Smooth muscle cell (in vitro differentiated cells): ENCODE measurements around the gene TMEM219. TPM values are rescaled to one million over a fixed set of nuclear protein-coding genes. Genes with fewer than 3 reads are reported as not detected.

Experiments
- DNase-seq: peaks from one replicate; lab custom pipeline; 2025; ENCODE audit not compliant: unreplicated experiment; lab: John Stamatoyannopoulos, UW
- H2AFZ ChIP-seq: fragments of 200-600 bp; sonication (generic); 2 replicates; pipeline ENCODE4 v1.6.0; 2016; ENCODE audit warnings: antibody characterized with exemption, low read depth, mild to moderate bottlenecking
- H3F3A ChIP-seq: fragments of 200-600 bp; sonication (generic); 2 replicates; pipeline ENCODE4 v1.6.0; 2017; ENCODE audit warnings: antibody characterized with exemption, low read depth
- H3K27ac ChIP-seq: fragments of 200-600 bp; sonication (generic); 2 replicates; pipeline ENCODE4 v1.5.1; 2016; ENCODE audit warnings: low read depth, mild to moderate bottlenecking
- H3K27me3 ChIP-seq: fragments of 200-600 bp; sonication (generic); 2 replicates; pipeline ENCODE4 v1.6.1; 2016; ENCODE audit warnings: low read depth, mild to moderate bottlenecking
- H3K36me3 ChIP-seq: fragments of 200-600 bp; sonication (generic); 2 replicates; pipeline ENCODE4 v1.5.1; 2016; ENCODE audit warnings: low read depth
- H3K4me1 ChIP-seq: fragments of 200-600 bp; sonication (generic); 2 replicates; pipeline ENCODE4 v1.5.1; 2016; ENCODE audit warnings: low read depth
- H3K4me2 ChIP-seq: fragments of 200-600 bp; sonication (generic); 2 replicates; pipeline ENCODE4 v1.6.0; 2016; ENCODE audit warnings: mild to moderate bottlenecking
- H3K4me3 ChIP-seq: fragments of 200-600 bp; sonication (generic); 2 replicates; pipeline ENCODE4 v1.5.1; 2016; ENCODE audit warnings: mild to moderate bottlenecking
- H3K79me2 ChIP-seq: fragments of 200-600 bp; sonication (generic); 2 replicates; pipeline ENCODE4 v1.6.0; 2016; ENCODE audit warnings: low read depth, mild to moderate bottlenecking
- H3K9ac ChIP-seq: fragments of 200-600 bp; sonication (generic); 2 replicates; pipeline ENCODE4 v1.6.0; 2016; ENCODE audit warnings: low read depth
- H3K9me3 ChIP-seq: fragments of 200-600 bp; sonication (generic); replicated peaks from 2 replicates; pipeline ENCODE4 v1.5.1; 2016; ENCODE audit warnings: low read depth
- H4K20me1 ChIP-seq: fragments of 200-600 bp; sonication (generic); 2 replicates; pipeline ENCODE4 v1.6.0; 2016; ENCODE audit warnings: low read depth
- WGBS: methylation state at CpG from one replicate; pipeline ENCODE4 v1.1.7; 2016; ENCODE audit warnings: low lambda C conversion rate; 5-methylcytosine and 5-hydroxymethylcytosine counted together
- polyA plus RNA-seq: library from polyadenylated mRNA; unstranded; fragments of >200 nt; fragmentation: Nextera tagmentation; extraction: Ambion mirVana; gene quantifications from 2 replicates; pipeline ENCODE4 v1.2.1, GENCODE V29; 2016
- total RNA-seq: library from RNA; depleted of rRNA; stranded (reverse); fragments of >200 nt; gene quantifications from 2 replicates; pipeline ENCODE4 v1.2.3, GENCODE V29; 2014
- TF ChIP-seq, protein P1 (sequence below): fragments of 200-600 bp; sonication (generic); IDR thresholded peaks from 2 replicates; pipeline ENCODE4 v1.5.1; 2017; ENCODE audit warnings: borderline replicate concordance, mild to moderate bottlenecking, antibody characterized with exemption; ENCODE audit not compliant: insufficient read depth, poor library complexity, severe bottlenecking

TMEM219 gene
- total and polyA plus RNA-seq, 2 experiments from 2014 or later, result 99.2 to 186 TPM

- H3F3A ChIP-seq, result no peaks in the 10 kb centered on the region
- H2AFZ ChIP-seq, result peak within 1 kb of the TSS; percentile 98
- H3K27me3 ChIP-seq, result no peaks in the 10 kb centered on the region
- 2% methylated on average over 65 of the region's 65 CpGs for WGBS
- peak within 1 kb of the TSS; percentile 94 for H3K9ac ChIP-seq
- H3K4me1 ChIP-seq, result peaks cover 11% of the 10 kb centered on the region
- DNase-seq, result peak; percentile 84
- no peaks in the 10 kb centered on the region for H3K9me3 ChIP-seq
- H3K27ac ChIP-seq, result peak within 1 kb of the TSS; percentile 95
- peaks cover 10% of the 10 kb centered on the region for H3K79me2 ChIP-seq
- H3K4me2 ChIP-seq, result peak within 1 kb of the TSS; percentile 92
- peak within 1 kb of the TSS; percentile 94 for H3K4me3 ChIP-seq
- H3K36me3 ChIP-seq, result no peaks in the 10 kb centered on the region
- H4K20me1 ChIP-seq, result no peaks in the 10 kb centered on the region
- TF ChIP-seq, protein P1, sequence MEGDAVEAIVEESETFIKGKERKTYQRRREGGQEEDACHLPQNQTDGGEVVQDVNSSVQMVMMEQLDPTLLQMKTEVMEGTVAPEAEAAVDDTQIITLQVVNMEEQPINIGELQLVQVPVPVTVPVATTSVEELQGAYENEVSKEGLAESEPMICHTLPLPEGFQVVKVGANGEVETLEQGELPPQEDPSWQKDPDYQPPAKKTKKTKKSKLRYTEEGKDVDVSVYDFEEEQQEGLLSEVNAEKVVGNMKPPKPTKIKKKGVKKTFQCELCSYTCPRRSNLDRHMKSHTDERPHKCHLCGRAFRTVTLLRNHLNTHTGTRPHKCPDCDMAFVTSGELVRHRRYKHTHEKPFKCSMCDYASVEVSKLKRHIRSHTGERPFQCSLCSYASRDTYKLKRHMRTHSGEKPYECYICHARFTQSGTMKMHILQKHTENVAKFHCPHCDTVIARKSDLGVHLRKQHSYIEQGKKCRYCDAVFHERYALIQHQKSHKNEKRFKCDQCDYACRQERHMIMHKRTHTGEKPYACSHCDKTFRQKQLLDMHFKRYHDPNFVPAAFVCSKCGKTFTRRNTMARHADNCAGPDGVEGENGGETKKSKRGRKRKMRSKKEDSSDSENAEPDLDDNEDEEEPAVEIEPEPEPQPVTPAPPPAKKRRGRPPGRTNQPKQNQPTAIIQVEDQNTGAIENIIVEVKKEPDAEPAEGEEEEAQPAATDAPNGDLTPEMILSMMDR, result no peak
Measured at GRCh38 chr16:29995911-29996765, 34.3 kb downstream of the TMEM219 start, which contains the start of gene INO80E. TSS of gene INO80E (plus strand) at chr16:29996241. CDS start at chr16:29996311, 70 bp downstream.

DNA sequence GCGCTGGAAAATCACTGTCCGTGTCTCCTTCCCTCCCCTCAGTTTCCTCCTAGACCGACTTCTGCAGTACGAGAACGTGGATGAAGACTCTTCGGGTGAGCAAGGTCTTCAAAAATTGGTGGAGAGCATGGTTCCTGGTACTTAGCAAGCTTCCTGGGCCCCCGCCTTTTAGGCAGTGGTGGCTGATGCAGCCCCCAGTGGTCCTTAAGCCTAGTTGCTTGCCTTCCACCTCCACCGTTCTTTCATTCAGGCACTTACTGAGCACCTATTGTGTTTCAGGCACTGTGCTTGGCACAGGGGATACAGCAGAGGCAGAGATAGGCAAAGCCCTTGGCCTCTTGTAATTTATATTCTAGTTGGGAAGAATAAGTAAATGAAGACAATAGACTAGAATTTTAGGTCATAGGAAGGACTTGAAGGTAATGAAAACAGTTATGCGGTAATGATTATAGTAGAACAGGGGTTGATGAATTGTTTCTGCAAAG is 34.9 kb downstream of the TMEM219 start:
- H3K4me3 ChIP-seq, result peak overlapping the region; percentile 94
- WGBS, result 34% methylated on average over 9 of the region's 9 CpGs
- no peak overlapping the region for H3K27ac ChIP-seq
- no peaks in the 10 kb centered on the region for H3F3A ChIP-seq
- no peaks in the 10 kb centered on the region for H4K20me1 ChIP-seq
- H3K9me3 ChIP-seq, result no peaks in the 10 kb centered on the region
- no peaks in the 10 kb centered on the region for H3K27me3 ChIP-seq
- H2AFZ ChIP-seq, result peak overlapping the region; percentile 98
- no peaks in the 10 kb centered on the region for H3K36me3 ChIP-seq
- peak overlapping the region; percentile 92 for H3K4me2 ChIP-seq
- H3K9ac ChIP-seq, result peak overlapping the region; percentile 81
- H3K4me1 ChIP-seq, result peaks cover 11% of the 10 kb centered on the region
- no peak for DNase-seq
- H3K79me2 ChIP-seq, result peaks cover 10% of the 10 kb centered on the region
- TF ChIP-seq, protein P1, result no peak

DNA sequence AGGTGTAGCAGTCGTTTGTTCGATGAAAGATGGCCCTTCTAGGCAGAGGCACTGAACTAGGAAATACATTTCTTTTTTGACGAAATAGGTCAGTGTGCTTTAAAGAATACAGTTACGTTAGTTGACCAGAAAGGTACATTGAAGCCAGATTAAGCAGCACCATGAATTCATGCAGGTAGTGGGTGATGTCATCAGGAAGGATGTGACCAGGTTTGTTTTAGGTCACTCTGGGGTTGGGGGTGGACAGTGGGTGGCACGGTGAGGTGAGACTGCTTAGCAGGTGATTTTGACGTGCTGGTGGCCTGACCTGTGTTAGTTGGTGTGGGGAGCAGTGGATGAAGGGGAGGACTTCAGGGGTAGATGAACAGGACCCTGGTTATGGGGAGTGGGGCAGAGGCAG is 37.7 kb downstream of the TMEM219 start:
- Histone ChIP-seq H4K20me1 (no peaks in the 10 kb centered on the region), H3K36me3 (no peaks in the 10 kb centered on the region), H2AFZ (no peak overlapping the region), H3K4me2 (no peak overlapping the region), H3K9ac (no peak overlapping the region), H3K27me3 (no peaks in the 10 kb centered on the region), H3K9me3 (no peaks in the 10 kb centered on the region), H3K79me2 (peaks cover 10% of the 10 kb centered on the region), H3K4me1 (peaks cover 10% of the 10 kb centered on the region), H3K27ac (no peak overlapping the region), H3F3A (no peaks in the 10 kb centered on the region), H3K4me3 (no peak overlapping the region)
- DNase-seq, result no peak
- 98% methylated on average over 6 of the region's 6 CpGs for WGBS
- TF ChIP-seq, protein P1, result no peak
